Measurements from ENCODE around the gene PGLYRP1. TPM values are rescaled to one million over a fixed set of nuclear protein-coding genes. Genes with fewer than 3 reads are reported as not detected.

The PGLYRP1 gene
- total RNA-seq, 1 donor from 2014 or later: not detected

DNA sequence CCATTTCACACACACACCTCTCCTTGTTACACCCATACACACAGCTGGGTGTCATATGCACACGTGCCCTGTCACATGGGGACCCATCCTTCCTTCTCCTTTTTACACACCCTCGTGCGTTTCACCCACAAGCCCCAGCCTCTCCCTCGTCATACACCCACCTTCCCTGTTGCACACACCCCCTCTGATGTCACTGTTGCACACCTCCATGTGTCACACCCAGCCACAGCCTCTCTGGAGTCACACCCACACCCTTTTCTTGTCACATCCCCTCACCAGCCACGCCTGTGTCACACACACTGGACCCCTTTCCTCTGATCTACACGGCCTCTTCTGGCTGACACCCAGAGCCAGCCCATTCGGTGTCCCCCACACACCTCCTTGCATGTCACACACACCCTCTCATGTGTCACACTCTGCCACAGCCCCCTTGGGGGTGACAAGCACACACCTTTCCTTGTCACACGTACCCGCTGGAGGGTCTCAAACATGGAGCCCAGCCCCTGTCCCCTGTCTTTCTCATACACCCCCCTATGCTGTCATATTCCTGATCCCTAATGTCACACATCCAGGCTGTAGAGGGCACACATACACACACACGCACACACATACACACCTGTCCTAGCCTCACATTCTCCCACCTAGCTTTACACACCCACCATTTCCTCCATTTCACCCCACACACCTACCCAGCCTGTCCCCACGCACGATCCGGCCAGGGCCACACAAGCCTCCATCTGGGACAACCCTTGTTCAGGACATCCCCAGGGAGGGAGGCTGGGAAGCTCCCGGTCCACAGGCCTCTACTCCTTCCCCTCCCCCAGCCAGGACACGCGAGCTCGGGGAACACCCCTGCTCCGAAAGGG is 50.5 kb downstream of the PGLYRP1 start:
- Mint-ChIP-seq H3K9me3 (ENCODE audit: low read depth) (no peaks in the 10 kb centered on the region), H3K4me1 (ENCODE audit: low read depth) (no peaks in the 10 kb centered on the region), H3K4me3 (ENCODE audit: unreplicated experiment) (no peak overlapping the region), H3K27ac (ENCODE audit: unreplicated experiment) (no peak overlapping the region), H3K27me3 (ENCODE audit: low read depth) (peaks cover 69% of the 10 kb centered on the region), H3K36me3 (ENCODE audit: low read depth) (no peaks in the 10 kb centered on the region)
- TF ChIP-seq, protein P1, sequence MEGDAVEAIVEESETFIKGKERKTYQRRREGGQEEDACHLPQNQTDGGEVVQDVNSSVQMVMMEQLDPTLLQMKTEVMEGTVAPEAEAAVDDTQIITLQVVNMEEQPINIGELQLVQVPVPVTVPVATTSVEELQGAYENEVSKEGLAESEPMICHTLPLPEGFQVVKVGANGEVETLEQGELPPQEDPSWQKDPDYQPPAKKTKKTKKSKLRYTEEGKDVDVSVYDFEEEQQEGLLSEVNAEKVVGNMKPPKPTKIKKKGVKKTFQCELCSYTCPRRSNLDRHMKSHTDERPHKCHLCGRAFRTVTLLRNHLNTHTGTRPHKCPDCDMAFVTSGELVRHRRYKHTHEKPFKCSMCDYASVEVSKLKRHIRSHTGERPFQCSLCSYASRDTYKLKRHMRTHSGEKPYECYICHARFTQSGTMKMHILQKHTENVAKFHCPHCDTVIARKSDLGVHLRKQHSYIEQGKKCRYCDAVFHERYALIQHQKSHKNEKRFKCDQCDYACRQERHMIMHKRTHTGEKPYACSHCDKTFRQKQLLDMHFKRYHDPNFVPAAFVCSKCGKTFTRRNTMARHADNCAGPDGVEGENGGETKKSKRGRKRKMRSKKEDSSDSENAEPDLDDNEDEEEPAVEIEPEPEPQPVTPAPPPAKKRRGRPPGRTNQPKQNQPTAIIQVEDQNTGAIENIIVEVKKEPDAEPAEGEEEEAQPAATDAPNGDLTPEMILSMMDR (IDR thresholded peaks at IDR 0.05): no peak
- DNase-seq (ENCODE audit: low spot score): no peak

DNA sequence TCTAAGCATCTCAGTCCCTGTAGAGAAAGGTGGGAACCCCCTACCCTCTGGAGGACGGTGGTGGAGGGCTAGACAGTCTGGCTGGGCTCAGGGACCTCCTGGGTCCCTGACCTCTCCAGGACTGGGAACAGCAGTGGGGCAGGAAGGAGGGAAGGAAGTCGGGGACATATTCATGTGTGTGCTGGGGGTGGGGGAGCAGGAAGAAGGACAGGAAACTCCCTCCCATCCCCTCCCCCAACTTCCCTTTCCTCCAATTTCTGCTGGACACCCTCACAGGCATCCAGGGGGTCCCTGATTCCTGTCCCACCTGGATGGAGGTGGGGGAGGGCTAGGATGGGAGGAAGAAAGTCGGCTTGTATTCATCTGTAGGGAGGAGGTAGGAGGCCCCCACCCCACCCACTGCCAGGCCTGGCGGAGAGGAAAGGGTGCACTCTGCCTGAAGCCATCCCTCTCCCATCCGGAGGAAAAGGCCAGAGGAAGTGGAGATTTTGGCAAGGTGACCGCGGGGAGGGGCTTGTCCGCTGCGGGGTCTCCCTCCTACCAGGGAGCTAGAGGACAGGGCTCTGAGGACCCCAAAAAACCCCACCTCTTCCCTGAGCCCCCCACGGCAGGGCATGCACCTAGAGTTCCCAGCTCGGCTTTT is 51.5 kb downstream of the PGLYRP1 start:
- TF ChIP-seq, protein P1 (IDR thresholded peaks at IDR 0.05): no peak
- Mint-ChIP-seq H3K4me1 (ENCODE audit: low read depth) (no peaks in the 10 kb centered on the region), H3K36me3 (ENCODE audit: low read depth) (no peaks in the 10 kb centered on the region), H3K27me3 (ENCODE audit: low read depth) (peaks cover 70% of the 10 kb centered on the region), H3K27ac (ENCODE audit: unreplicated experiment) (no peak overlapping the region), H3K4me3 (ENCODE audit: unreplicated experiment) (no peak overlapping the region), H3K9me3 (ENCODE audit: low read depth) (no peaks in the 10 kb centered on the region)
- no peak for DNase-seq (ENCODE audit: low spot score)

DNA sequence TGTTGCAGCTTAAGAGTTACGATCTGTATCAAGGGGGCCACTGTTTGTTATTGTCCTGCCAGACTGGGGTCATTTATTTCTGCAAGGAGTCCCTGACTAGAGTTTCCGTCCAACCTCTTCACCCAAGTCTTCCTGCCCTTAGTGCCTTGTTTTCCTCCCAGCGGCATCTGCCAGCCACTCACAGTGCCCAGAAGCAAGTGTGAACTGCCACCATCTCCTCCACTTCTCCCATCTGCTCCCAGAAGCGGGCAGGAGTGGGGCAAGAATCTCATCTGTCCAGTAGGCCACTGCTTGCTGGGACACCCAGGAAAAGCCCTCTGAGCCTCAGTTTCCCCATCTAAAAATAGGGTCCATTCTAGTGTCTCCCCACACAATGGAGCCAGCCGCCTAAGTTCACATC is 53.2 kb downstream of the PGLYRP1 start:
- peaks cover 65% of the 10 kb centered on the region for H3K27me3 Mint-ChIP-seq (ENCODE audit: low read depth)
- DNase-seq (ENCODE audit: low spot score): no peak
- no peaks in the 10 kb centered on the region for H3K36me3 Mint-ChIP-seq (ENCODE audit: low read depth)
- no peaks in the 10 kb centered on the region for H3K4me1 Mint-ChIP-seq (ENCODE audit: low read depth)
- no peak overlapping the region for H3K4me3 Mint-ChIP-seq (ENCODE audit: unreplicated experiment)
- TF ChIP-seq, protein P1 (IDR thresholded peaks at IDR 0.05): no peak
- no peak overlapping the region for H3K27ac Mint-ChIP-seq (ENCODE audit: unreplicated experiment)
- no peaks in the 10 kb centered on the region for H3K9me3 Mint-ChIP-seq (ENCODE audit: low read depth)

Small RNAs within 50 kb of the gene (microRNA-seq; reads per million reads assigned to microRNA genes)
- gene MIR769 (ENCODE audit: borderline number of aligned reads): 228 reads per million, percentile 67 among the genes with 10 or more reads in this experiment

Other genes with a start within 250 kb of the PGLYRP1 start
- 95.0 to 176 TPM (median 162 TPM) in 3 replicates for gene DMPK, start 240.6 kb downstream of the PGLYRP1 start, total RNA-seq
- 77.6 to 83.0 TPM (median 79.4 TPM) in 3 replicates for gene DMWD, start 230.2 kb downstream of the PGLYRP1 start, total RNA-seq
- 0.15 TPM in 1 of 3 replicates, not detected in the others for gene RSPH6A, start 207.7 kb downstream of the PGLYRP1 start, total RNA-seq
- 56.5 to 63.3 TPM (median 58.0 TPM) in 3 replicates for gene SYMPK, start 159.9 kb downstream of the PGLYRP1 start, total RNA-seq
- gene FOXA3, start 158.7 kb downstream of the PGLYRP1 start, total RNA-seq: not detected in 3 replicates
- 24.9 to 30.5 TPM (median 28.6 TPM) in 3 replicates for gene IRF2BP1, start 136.9 kb downstream of the PGLYRP1 start, total RNA-seq
- gene MYPOP, start 120.4 kb downstream of the PGLYRP1 start, total RNA-seq: 11.9 to 13.1 TPM (median 12.5 TPM) in 3 replicates
- gene NANOS2, start 108.3 kb downstream of the PGLYRP1 start, total RNA-seq: not detected in 3 replicates
- gene NOVA2, start 49.2 kb downstream of the PGLYRP1 start, total RNA-seq: 0.10 to 0.22 TPM (median 0.18 TPM) in 3 replicates
- gene CCDC61, start 27.6 kb downstream of the PGLYRP1 start, total RNA-seq: 7.2 to 8.4 TPM (median 7.8 TPM) in 3 replicates
- gene IGFL4, start 17.9 kb upstream of the PGLYRP1 start, total RNA-seq: 0.15 TPM in 1 of 3 replicates, not detected in the others
- 0.70 to 1.1 TPM in 2 of 3 replicates, not detected in the other for gene IGFL3, start 101.6 kb upstream of the PGLYRP1 start, total RNA-seq
- 0.55 to 1.3 TPM (median 0.64 TPM) in 3 replicates for gene IGFL2, start 125.2 kb upstream of the PGLYRP1 start, total RNA-seq
- gene IGFL1, start 206.7 kb upstream of the PGLYRP1 start, total RNA-seq: 1.3 to 2.9 TPM (median 2.1 TPM) in 3 replicates